ENCODE data around the gene HIRA. TPM values are rescaled to one million over a fixed set of nuclear protein-coding genes. Genes with fewer than 3 reads are reported as not detected.

Gene HIRA
- total and polyA plus RNA-seq, 2 of the 8 experiments (the other 6 are each of a cell fraction or from before 2014, with no cell fraction given) = 34.9 to 67.2 TPM

DNA sequence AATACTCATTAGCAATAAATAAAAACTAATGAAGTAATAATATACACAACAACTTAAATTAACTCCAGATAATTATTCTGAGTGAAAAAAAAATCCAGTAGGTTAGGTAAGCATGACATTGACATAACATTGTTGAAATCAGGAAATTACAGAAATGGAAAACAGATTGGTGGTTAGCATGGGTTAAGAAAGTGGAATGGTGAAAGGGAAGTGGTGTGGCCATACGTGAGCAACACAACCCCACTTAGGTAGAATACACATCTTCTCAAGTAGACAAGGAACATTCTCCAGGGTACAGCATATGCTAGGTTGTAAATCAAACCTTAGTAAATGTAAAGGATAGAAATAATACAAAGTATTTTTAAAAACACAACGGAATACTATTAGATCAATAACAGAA, 109.8 kb downstream of the HIRA start:
- H3K79me2 ChIP-seq (ENCODE audit: control insufficient read depth in 1 of 2, insufficient read depth in 2 of 2, low read length in 2 of 2) = no peaks in the 10 kb centered on the region
- DNase-seq (ENCODE audit: low read depth in 1 of 2, low spot score in 2 of 2) = no peak
- WGBS, 2 experiments (ENCODE audit: extremely low coverage in 1 of 2, insufficient coverage in 1 of 2, insufficient read length in 1 of 2, insufficient replicate concordance in 2 of 2, low coverage in 1 of 2, low lambda C conversion rate in 2 of 2, missing lambda C conversion rate in 1 of 2) = 79% methylated on average over 2 of the region's 2 CpGs; no CpG with 5 or more reads in 1 of the 2 experiments
- TF ChIP-seq FOSL1 (IDR thresholded peaks at IDR 0.05; ENCODE audit: insufficient read depth, low read depth, low read length) = no peak
- no peak for TF ChIP-seq KDM5A (IDR thresholded peaks at IDR 0.05; ENCODE audit: low read length)
- no peak for TF ChIP-seq CHD2 (IDR thresholded peaks at IDR 0.05; ENCODE audit: low read length)
- no peak for TF ChIP-seq GABPA (IDR thresholded peaks at IDR 0.05; ENCODE audit: borderline replicate concordance, insufficient read depth, low read length)
- TF ChIP-seq TCF12 (IDR thresholded peaks at IDR 0.05; ENCODE audit: low read depth, low read length) = no peak
- no peak for TF ChIP-seq TEAD4 (IDR thresholded peaks at IDR 0.05; ENCODE audit: low read depth, low read length)
- TF ChIP-seq, protein P1, sequence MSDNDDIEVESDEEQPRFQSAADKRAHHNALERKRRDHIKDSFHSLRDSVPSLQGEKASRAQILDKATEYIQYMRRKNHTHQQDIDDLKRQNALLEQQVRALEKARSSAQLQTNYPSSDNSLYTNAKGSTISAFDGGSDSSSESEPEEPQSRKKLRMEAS (IDR thresholded peaks at IDR 0.05) = no peak
- no peak for TF ChIP-seq ZNF274 (IDR thresholded peaks at IDR 0.05; ENCODE audit: borderline replicate concordance, extremely low read depth, low read length)
- no peak for TF ChIP-seq SP2 (IDR thresholded peaks at IDR 0.05; ENCODE audit: low read length)
- TF ChIP-seq JUN (IDR thresholded peaks at IDR 0.05; ENCODE audit: low read depth, low read length) = no peak
- TF ChIP-seq HDAC6 (IDR thresholded peaks at IDR 0.05; ENCODE audit: low read depth, low read length) = no peak
- no peak for TF ChIP-seq CTBP2 (IDR thresholded peaks at IDR 0.05; ENCODE audit: borderline replicate concordance, insufficient read depth, insufficient read length, low read length)
- no peak for TF ChIP-seq BRCA1 (IDR thresholded peaks at IDR 0.05; ENCODE audit: low read depth, low read length)
- no peak for TF ChIP-seq CHD1 (IDR thresholded peaks at IDR 0.05; ENCODE audit: low read depth, low read length)
- TF ChIP-seq YY1 (IDR thresholded peaks at IDR 0.05; ENCODE audit: low read depth, low read length) = no peak
- TF ChIP-seq CREB1 (IDR thresholded peaks at IDR 0.05) = no peak

More for the DNA sequence above, 109.8 kb downstream of the HIRA start:
- no peaks in the 10 kb centered on the region for H3K27me3 ChIP-seq (replicated peaks in 1 of 4; ENCODE audit: control insufficient read depth in 3 of 4, extremely low read depth in 1 of 4, insufficient read depth in 3 of 4, low read length in 3 of 4)
- H3K9me3 ChIP-seq (ENCODE audit: insufficient read depth in 2 of 2, low read depth in 1 of 2, low read length in 1 of 2) = peaks cover 17 to 18% of the 10 kb centered on the region in 2 experiments
- H4K91ac ChIP-seq (replicated peaks; ENCODE audit: insufficient read length, low read length) = no peak overlapping the region
- H3K27ac ChIP-seq (ENCODE audit: low read depth, low read length) = no peak overlapping the region
- H2AK5ac ChIP-seq (ENCODE audit: low read depth, low read length) = no peak overlapping the region
- H3K9ac ChIP-seq (replicated peaks in 1 of 4; ENCODE audit: extremely low read depth in 1 of 4, low read depth in 3 of 4, low read length in 3 of 4) = no peak overlapping the region
- no peaks in the 10 kb centered on the region for H3K4me1 ChIP-seq (replicated peaks in 1 of 4; ENCODE audit: control insufficient read depth in 3 of 4, insufficient read depth in 4 of 4, low read length in 3 of 4)
- H2BK5ac ChIP-seq (ENCODE audit: low read depth, low read length) = no peak overlapping the region
- no peak overlapping the region for H4K5ac ChIP-seq (ENCODE audit: insufficient read length, low read depth, low read length)
- H3K23me2 ChIP-seq (ENCODE audit: low read depth, low read length) = no peaks in the 10 kb centered on the region
- no peak overlapping the region for H3K4ac ChIP-seq (replicated peaks; ENCODE audit: insufficient read length, low read depth, low read length)
- CTCF ChIA-PET (ENCODE audit: partially characterized antibody) = no interaction called here
- H3K79me1 ChIP-seq (ENCODE audit: low read depth, low read length) = no peaks in the 10 kb centered on the region
- H3K14ac ChIP-seq (ENCODE audit: insufficient read length) = no peak overlapping the region
- no peak overlapping the region for H2BK15ac ChIP-seq (ENCODE audit: low read length)
- no peak overlapping the region for H3K4me3 ChIP-seq (ENCODE audit: extremely low read depth in 1 of 4, insufficient read depth in 2 of 4, low read depth in 3 of 4, low read length in 4 of 4)
- H3K18ac ChIP-seq (ENCODE audit: extremely low read depth, low read length) = no peak overlapping the region
- no peak overlapping the region for H3K4me2 ChIP-seq (ENCODE audit: insufficient read depth in 1 of 2, low read depth in 2 of 2, low read length in 2 of 2)
- H3K56ac ChIP-seq (replicated peaks; ENCODE audit: insufficient read length, low read depth, low read length) = no peak overlapping the region
- no peak overlapping the region for H4K8ac ChIP-seq (ENCODE audit: extremely low read depth, insufficient read depth, low read length)
- H3K23ac ChIP-seq (ENCODE audit: insufficient read length) = no peak overlapping the region
- FAIRE-seq = no peak
- no peaks in the 10 kb centered on the region for H3K36me3 ChIP-seq (ENCODE audit: control insufficient read depth in 2 of 4, insufficient read depth in 4 of 4, low read length in 3 of 4)
- POLR2A ChIA-PET (ENCODE audit: partially characterized antibody) = no interaction called here
- no peak overlapping the region for H2AFZ ChIP-seq (ENCODE audit: low read length)
- no peaks in the 10 kb centered on the region for H4K20me1 ChIP-seq (replicated peaks in 1 of 2; ENCODE audit: control insufficient read depth in 1 of 2, insufficient read depth in 2 of 2, low read length in 2 of 2)
- no peak overlapping the region for H2BK12ac ChIP-seq (ENCODE audit: low read depth, low read length)
- H2BK20ac ChIP-seq (ENCODE audit: low read length) = no peak overlapping the region
- no peak overlapping the region for H2BK120ac ChIP-seq (replicated peaks; ENCODE audit: low read depth, low read length)
